Keratinocyte (primary cell): ENCODE measurements around the gene BNIP5.

Experiments used
- EZH2 ChIP-seq: IDR thresholded peaks from one replicate; pipeline ENCODE4 v1.6.1; 2012; ENCODE audit warnings: inconsistent platforms, mild to moderate bottlenecking, low read length, moderate library complexity
- TF ChIP-seq, protein P1 (sequence below), 3 experiments: IDR thresholded peaks in 1 of 3; conservative IDR thresholded peaks in 1 of 3; optimal IDR thresholded peaks in 1 of 3; 2 replicates in 2 of 3; 3 replicates in 1 of 3; pipeline versions ENCODE3 to v1.5.1; 2011; ENCODE audit warnings: low read length in 3 of 3, mild to moderate bottlenecking in 3 of 3, moderate library complexity in 2 of 3, control low read depth in 1 of 3, inconsistent platforms in 1 of 3; ENCODE audit not compliant: insufficient read depth in 2 of 3; ENCODE audit errors: extremely low read depth in 1 of 3

DNA sequence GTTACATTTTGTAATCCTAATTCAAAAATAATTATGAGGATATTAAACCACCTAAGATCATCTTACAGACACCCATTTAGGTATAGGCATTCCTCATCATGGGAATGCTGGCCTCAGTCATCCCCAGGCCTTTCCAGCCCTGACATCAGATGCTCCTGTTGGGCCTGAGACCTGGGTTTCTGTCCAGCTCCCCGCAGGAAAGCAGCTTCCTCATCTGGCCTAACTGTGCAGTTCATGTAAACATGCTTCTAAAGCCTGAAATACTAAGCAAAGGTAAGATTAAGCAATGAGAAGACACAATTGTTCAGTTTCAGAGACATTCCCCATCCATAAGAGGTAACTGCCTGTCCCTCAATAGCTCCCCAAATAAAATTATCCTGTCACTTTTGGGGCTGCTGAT lies 31.7 kb upstream of the BNIP5 start:
- TF ChIP-seq, protein P1, sequence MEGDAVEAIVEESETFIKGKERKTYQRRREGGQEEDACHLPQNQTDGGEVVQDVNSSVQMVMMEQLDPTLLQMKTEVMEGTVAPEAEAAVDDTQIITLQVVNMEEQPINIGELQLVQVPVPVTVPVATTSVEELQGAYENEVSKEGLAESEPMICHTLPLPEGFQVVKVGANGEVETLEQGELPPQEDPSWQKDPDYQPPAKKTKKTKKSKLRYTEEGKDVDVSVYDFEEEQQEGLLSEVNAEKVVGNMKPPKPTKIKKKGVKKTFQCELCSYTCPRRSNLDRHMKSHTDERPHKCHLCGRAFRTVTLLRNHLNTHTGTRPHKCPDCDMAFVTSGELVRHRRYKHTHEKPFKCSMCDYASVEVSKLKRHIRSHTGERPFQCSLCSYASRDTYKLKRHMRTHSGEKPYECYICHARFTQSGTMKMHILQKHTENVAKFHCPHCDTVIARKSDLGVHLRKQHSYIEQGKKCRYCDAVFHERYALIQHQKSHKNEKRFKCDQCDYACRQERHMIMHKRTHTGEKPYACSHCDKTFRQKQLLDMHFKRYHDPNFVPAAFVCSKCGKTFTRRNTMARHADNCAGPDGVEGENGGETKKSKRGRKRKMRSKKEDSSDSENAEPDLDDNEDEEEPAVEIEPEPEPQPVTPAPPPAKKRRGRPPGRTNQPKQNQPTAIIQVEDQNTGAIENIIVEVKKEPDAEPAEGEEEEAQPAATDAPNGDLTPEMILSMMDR (optimal IDR thresholded peaks at IDR 0.05 in 1 of 3, IDR thresholded peaks at IDR 0.05 in 1 of 3, conservative IDR thresholded peaks at IDR 0.05 in 1 of 3; ENCODE audit: extremely low read depth in 1 of 3, insufficient read depth in 2 of 3, low read length in 3 of 3): no peak
- TF ChIP-seq EZH2: no peak
